A673 (cell line): ENCODE results near the gene VPS8. TPM values are rescaled to one million over a fixed set of nuclear protein-coding genes. Genes with fewer than 3 reads are reported as not detected.

ENCODE experiments used
- BruUV-seq: library from RNA; stranded (reverse); fragments of 400-500 nt; replicated peaks from 2 replicates; lab custom pipeline; 2021; lab: Mats Ljungman, UMichigan
- CTCF ChIA-PET: fragments of 300-600 bp; sonication (Branson Sonifier 250); formaldehyde crosslinking; loops from one replicate; lab custom pipeline; 2022; ENCODE audit warnings: antibody characterized with exemption; lab: Charles Lee
- POLR2A ChIA-PET: fragments of 300-600 bp; sonication (Branson Sonifier 250); formaldehyde crosslinking; loops from one replicate; lab custom pipeline; 2022; ENCODE audit warnings: antibody characterized with exemption; ENCODE audit not compliant: low non-redundant PET; lab: Charles Lee
- DNase-seq: peaks from one replicate; pipeline ENCODE4 v3.0.0-alpha.2; 2015; ENCODE audit warnings: low spot score
- H3K27ac ChIP-seq: fragments of 200-600 bp; sonication (generic); 2 replicates; pipeline ENCODE4 v1.5.1; 2016; ENCODE audit warnings: mixed run types, low read depth, mild to moderate bottlenecking, mixed read lengths, antibody characterized with exemption, low read length; ENCODE audit not compliant: poor library complexity, severe bottlenecking
- H3K27me3 ChIP-seq: fragments of 200-600 bp; sonication (generic); replicated peaks from 2 replicates; pipeline ENCODE4 v1.6.1; 2017; ENCODE audit warnings: mixed run types, low read depth, mild to moderate bottlenecking, mixed read lengths, antibody characterized with exemption, low read length; ENCODE audit not compliant: insufficient read depth, poor library complexity
- H3K36me3 ChIP-seq: fragments of 200-600 bp; sonication (generic); 2 replicates; pipeline ENCODE4 v1.6.1; 2016; ENCODE audit warnings: mixed run types, mild to moderate bottlenecking, mixed read lengths, antibody characterized with exemption, low read length; ENCODE audit not compliant: insufficient read depth, poor library complexity, severe bottlenecking
- H3K4me1 ChIP-seq: fragments of 200-600 bp; sonication (generic); 2 replicates; pipeline ENCODE4 v1.6.1; 2017; ENCODE audit warnings: mixed run types, mild to moderate bottlenecking, mixed read lengths, antibody characterized with exemption, low read length; ENCODE audit not compliant: insufficient read depth, poor library complexity, severe bottlenecking
- H3K4me3 ChIP-seq: fragments of 200-600 bp; sonication (generic); 2 replicates; pipeline ENCODE4 v1.5.1; 2016; ENCODE audit warnings: low read depth, mixed run types, mild to moderate bottlenecking, mixed read lengths, low read length; ENCODE audit not compliant: poor library complexity, severe bottlenecking
- H3K9me3 ChIP-seq: fragments of 200-600 bp; sonication (generic); 2 replicates; pipeline ENCODE4 v1.6.1; 2016; ENCODE audit warnings: mixed run types, low read depth, mild to moderate bottlenecking, mixed read lengths, antibody characterized with exemption, low read length; ENCODE audit not compliant: poor library complexity, severe bottlenecking
- EZH2 ChIP-seq: fragments of 200-600 bp; sonication (generic); IDR thresholded peaks from 2 replicates; pipeline ENCODE4 v1.6.1; 2017; ENCODE audit warnings: borderline replicate concordance, low read depth, mild to moderate bottlenecking, mixed read lengths, antibody characterized with exemption, low read length; ENCODE audit not compliant: poor library complexity, severe bottlenecking
- intact Hi-C: fragments of 100-400 bp; cut with micrococcal nuclease; formaldehyde crosslinking; loops from one replicate; pipeline ENCODE4 v1.10.0; 2022; ENCODE audit not compliant: unreplicated experiment
- total RNA-seq: library from RNA; stranded (reverse); gene quantifications from 2 replicates; pipeline ENCODE4 v1.2.3, GENCODE V29; 2021
- TF ChIP-seq, protein P1 (sequence below): fragments of 300-800, 200-600 bp; sonication (generic); conservative IDR thresholded peaks from 2 replicates; pipeline ENCODE4 v1.5.1; 2017; ENCODE audit warnings: low read depth, mild to moderate bottlenecking, antibody characterized with exemption, low read length, moderate library complexity, mixed read lengths

Gene VPS8
- total RNA-seq, 1 experiment from 2014 or later = 42.3 TPM

DNA sequence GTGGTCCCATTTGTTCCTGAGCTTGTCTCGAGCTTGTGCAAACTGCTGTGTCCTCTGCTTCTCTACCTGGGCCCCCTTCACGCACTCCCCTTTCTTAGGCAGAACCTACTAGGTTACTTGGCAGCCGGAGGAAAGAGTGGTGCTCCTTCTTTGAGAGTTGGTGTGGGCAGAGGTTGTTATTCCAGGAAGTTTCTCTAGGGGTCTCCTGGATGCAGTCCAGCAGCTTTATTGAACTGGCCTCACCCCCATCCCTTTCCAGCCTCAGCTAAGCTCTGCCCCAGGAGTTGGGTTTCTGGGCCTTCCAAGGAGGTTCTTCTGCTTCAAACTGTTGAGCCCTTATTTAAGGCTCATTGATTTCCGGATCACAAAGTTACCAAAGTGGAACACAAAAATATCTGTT, 237.7 kb downstream of the VPS8 start:
- Histone ChIP-seq H3K27ac (no peak overlapping the region), H3K36me3 (no peaks in the 10 kb centered on the region), H3K4me1 (no peaks in the 10 kb centered on the region), H3K27me3 (no peaks in the 10 kb centered on the region), H3K4me3 (no peak overlapping the region), H3K9me3 (no peaks in the 10 kb centered on the region)
- BruUV-seq = no TSS peak
- peak; percentile 8 for DNase-seq
- no peak for TF ChIP-seq EZH2
- TF ChIP-seq, protein P1, sequence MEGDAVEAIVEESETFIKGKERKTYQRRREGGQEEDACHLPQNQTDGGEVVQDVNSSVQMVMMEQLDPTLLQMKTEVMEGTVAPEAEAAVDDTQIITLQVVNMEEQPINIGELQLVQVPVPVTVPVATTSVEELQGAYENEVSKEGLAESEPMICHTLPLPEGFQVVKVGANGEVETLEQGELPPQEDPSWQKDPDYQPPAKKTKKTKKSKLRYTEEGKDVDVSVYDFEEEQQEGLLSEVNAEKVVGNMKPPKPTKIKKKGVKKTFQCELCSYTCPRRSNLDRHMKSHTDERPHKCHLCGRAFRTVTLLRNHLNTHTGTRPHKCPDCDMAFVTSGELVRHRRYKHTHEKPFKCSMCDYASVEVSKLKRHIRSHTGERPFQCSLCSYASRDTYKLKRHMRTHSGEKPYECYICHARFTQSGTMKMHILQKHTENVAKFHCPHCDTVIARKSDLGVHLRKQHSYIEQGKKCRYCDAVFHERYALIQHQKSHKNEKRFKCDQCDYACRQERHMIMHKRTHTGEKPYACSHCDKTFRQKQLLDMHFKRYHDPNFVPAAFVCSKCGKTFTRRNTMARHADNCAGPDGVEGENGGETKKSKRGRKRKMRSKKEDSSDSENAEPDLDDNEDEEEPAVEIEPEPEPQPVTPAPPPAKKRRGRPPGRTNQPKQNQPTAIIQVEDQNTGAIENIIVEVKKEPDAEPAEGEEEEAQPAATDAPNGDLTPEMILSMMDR = no peak
- POLR2A ChIA-PET = no interaction called here
- intact Hi-C loops = no loop called here
- CTCF ChIA-PET = no interaction called here

DNA sequence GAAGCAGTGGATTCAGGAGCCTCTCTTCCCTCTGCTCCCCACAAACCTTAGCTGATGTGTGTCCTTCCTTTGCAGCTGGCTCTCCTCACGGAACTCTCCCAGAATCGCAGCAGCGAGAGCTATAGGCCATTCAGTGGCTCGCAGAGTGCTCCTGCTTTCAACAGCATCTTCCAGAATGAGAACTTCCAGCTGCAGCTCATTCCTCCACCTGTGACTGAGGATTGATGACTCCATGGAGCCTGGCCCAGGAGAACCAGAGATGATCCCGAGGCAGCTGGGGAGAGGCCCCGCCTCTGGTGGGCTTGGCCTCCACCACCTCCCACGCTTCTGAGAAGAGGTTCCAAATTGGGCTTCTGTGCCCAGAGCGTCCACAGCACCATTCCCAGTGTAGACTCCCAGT, 239.8 kb downstream of the VPS8 start:
- intact Hi-C loops = no loop called here
- CTCF ChIA-PET = no interaction called here
- TF ChIP-seq, protein P1 = no peak
- TF ChIP-seq EZH2 = no peak
- no TSS peak for BruUV-seq
- DNase-seq = no peak
- H3K9me3 ChIP-seq = no peaks in the 10 kb centered on the region
- no peak overlapping the region for H3K4me3 ChIP-seq
- POLR2A ChIA-PET = no interaction called here
- no peak overlapping the region for H3K27ac ChIP-seq
- H3K27me3 ChIP-seq = no peaks in the 10 kb centered on the region
- H3K36me3 ChIP-seq = no peaks in the 10 kb centered on the region
- H3K4me1 ChIP-seq = no peaks in the 10 kb centered on the region

DNA sequence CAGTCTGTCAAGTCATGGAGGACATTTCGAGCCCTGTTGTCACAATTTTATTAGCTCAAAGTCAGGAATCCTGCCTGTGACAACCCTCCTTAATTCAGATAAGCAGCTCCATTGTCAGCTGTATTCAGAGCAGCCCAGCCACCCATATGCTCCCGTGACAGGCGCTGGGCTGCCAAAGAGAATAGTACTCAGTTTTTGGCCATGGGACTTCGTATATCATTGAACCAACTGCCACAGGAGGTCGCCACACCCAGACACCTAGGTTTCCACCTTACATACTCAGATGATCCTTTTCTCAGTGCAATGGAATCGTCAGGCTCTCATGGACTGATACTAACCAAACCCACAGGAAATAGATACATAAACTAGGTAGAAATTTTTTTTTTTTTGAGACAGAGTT, 240.7 kb downstream of the VPS8 start:
- intact Hi-C loops = no loop called here
- CTCF ChIA-PET = no interaction called here
- POLR2A ChIA-PET = no interaction called here

More for the DNA sequence above, 240.7 kb downstream of the VPS8 start:
- no peaks in the 10 kb centered on the region for H3K27me3 ChIP-seq
- H3K27ac ChIP-seq = no peak overlapping the region
- H3K36me3 ChIP-seq = no peaks in the 10 kb centered on the region
- H3K9me3 ChIP-seq = peaks cover under 1% of the 10 kb centered on the region
- no peak overlapping the region for H3K4me3 ChIP-seq
- TF ChIP-seq EZH2 = no peak
- TF ChIP-seq, protein P1 = no peak
- H3K4me1 ChIP-seq = no peaks in the 10 kb centered on the region
- no peak for DNase-seq
- no TSS peak for BruUV-seq
